GM23338 (cell line): ENCODE measurements around the gene CNNM2. TPM values are rescaled to one million over a fixed set of nuclear protein-coding genes. Genes with fewer than 3 reads are reported as not detected.

Source experiments
- ATAC-seq: fragments of 200-7000 bp; cut with Tn5 transposase; 3 replicates; pipeline ENCODE4 v1.9.1; 2020
- DNase-seq: peaks from one replicate; pipeline ENCODE4 v3.0.0-alpha.2; 2015; ENCODE audit warnings: low spot score
- H2AFZ ChIP-seq: fragments of 200-600 bp; sonication (generic); 2 replicates; pipeline ENCODE4 v1.8.0; 2016; ENCODE audit warnings: antibody characterized with exemption, mild to moderate bottlenecking, moderate library complexity
- H3F3A ChIP-seq: fragments of 200-600 bp; sonication (generic); replicated peaks from 2 replicates; pipeline ENCODE4 v1.8.0; 2017; ENCODE audit warnings: antibody characterized with exemption, mixed run types, low read depth
- H3K27ac ChIP-seq: fragments of 200-600 bp; sonication (generic); 2 replicates; pipeline ENCODE4 v1.6.1; 2016; ENCODE audit warnings: low read depth
- H3K27me3 ChIP-seq: fragments of 200-600 bp; sonication (generic); 2 replicates; pipeline ENCODE4 v1.8.0; 2016; ENCODE audit warnings: mild to moderate bottlenecking, mixed run types, moderate library complexity; ENCODE audit not compliant: insufficient read depth
- H3K36me3 ChIP-seq: fragments of 200-600 bp; sonication (generic); 2 replicates; pipeline ENCODE4 v1.8.0; 2016; ENCODE audit warnings: mild to moderate bottlenecking; ENCODE audit not compliant: insufficient read depth
- H3K4me1 ChIP-seq: fragments of 200-600 bp; sonication (generic); 2 replicates; pipeline ENCODE4 v1.8.0; 2016; ENCODE audit warnings: mild to moderate bottlenecking, moderate library complexity; ENCODE audit not compliant: insufficient read depth
- H3K4me2 ChIP-seq: fragments of 200-600 bp; sonication (generic); 2 replicates; pipeline ENCODE4 v1.7.1; 2017; ENCODE audit warnings: mixed run types
- H3K4me3 ChIP-seq: fragments of 200-600 bp; sonication (generic); 2 replicates; pipeline ENCODE4 v1.6.1; 2016; ENCODE audit warnings: mixed run types
- H3K79me2 ChIP-seq: fragments of 200-600 bp; sonication (generic); replicated peaks from 2 replicates; pipeline ENCODE4 v1.8.0; 2017; ENCODE audit warnings: mild to moderate bottlenecking; ENCODE audit not compliant: insufficient read depth
- H3K9me2 ChIP-seq: fragments of 200-600 bp; sonication (generic); 2 replicates; pipeline ENCODE4 v1.8.0; 2017; ENCODE audit not compliant: insufficient read depth
- H4K20me1 ChIP-seq: fragments of 200-600 bp; sonication (generic); replicated peaks from 2 replicates; pipeline ENCODE4 v1.8.0; 2017; ENCODE audit warnings: mild to moderate bottlenecking; ENCODE audit not compliant: insufficient read depth
- H3K27ac Mint-ChIP-seq: 2 replicates; pipeline ENCODE4 v1.8.0; 2020; ENCODE audit warnings: inconsistent platforms, mild to moderate bottlenecking, moderate library complexity, mixed read lengths
- H3K27me3 Mint-ChIP-seq: 3 replicates; pipeline ENCODE4 v1.8.0; 2022; ENCODE audit warnings: low read depth, mild to moderate bottlenecking, moderate library complexity, mixed read lengths, inconsistent platforms; ENCODE audit not compliant: insufficient read depth, poor library complexity
- H3K36me3 Mint-ChIP-seq: 3 replicates; pipeline ENCODE4 v1.8.0; 2021; ENCODE audit warnings: low read depth, mild to moderate bottlenecking, inconsistent platforms, moderate library complexity, mixed read lengths
- H3K4me1 Mint-ChIP-seq: 3 replicates; pipeline ENCODE4 v1.8.0; 2020; ENCODE audit warnings: mild to moderate bottlenecking, inconsistent platforms, mixed read lengths
- H3K4me3 Mint-ChIP-seq: 3 replicates; pipeline ENCODE4 v1.8.0; 2021; ENCODE audit warnings: moderate library complexity, mild to moderate bottlenecking, inconsistent platforms, mixed read lengths
- H3K9me3 Mint-ChIP-seq: 3 replicates; pipeline ENCODE4 v1.8.0; 2020; ENCODE audit warnings: moderate library complexity, mild to moderate bottlenecking, inconsistent platforms, mixed read lengths
- CREB1 ChIP-seq: fragments of 250-450 bp; sonication (Bioruptor Pico); IDR thresholded peaks from 2 replicates; pipeline ENCODE4 v1.5.0; 2020; ENCODE audit warnings: low read depth, mild to moderate bottlenecking, moderate library complexity
- POLR2AphosphoS5 ChIP-seq: IDR thresholded peaks from 2 replicates; pipeline ENCODE4 v1.6.1; 2016; ENCODE audit warnings: antibody characterized with exemption, low read depth
- ZNF331 ChIP-seq: fragments of 250-450 bp; sonication (Bioruptor Pico); IDR thresholded peaks from 2 replicates; pipeline ENCODE4 v1.5.0; 2020; ENCODE audit warnings: low read depth, mild to moderate bottlenecking, moderate library complexity
- polyA plus RNA-seq: library from polyadenylated mRNA; unstranded; fragments of >200 nt; fragmentation: Nextera tagmentation; extraction: Ambion mirVana; gene quantifications from 2 replicates; pipeline ENCODE4 v1.2.1, GENCODE V29; 2016
- total RNA-seq: library from RNA; depleted of rRNA; stranded (reverse); fragments of >200 nt; shearing (Covaris generic); gene quantifications from 2 replicates; pipeline ENCODE4 v1.2.3, GENCODE V29; 2014
- TF ChIP-seq, protein P1 (sequence below): fragments of 250-450 bp; sonication (Bioruptor Pico); IDR thresholded peaks from 2 replicates; pipeline ENCODE4 v1.5.0; 2020; ENCODE audit warnings: mild to moderate bottlenecking, moderate library complexity

Gene CNNM2
- total and polyA plus RNA-seq, 2 experiments from 2014 or later = 4.5 to 31.3 TPM

GRCh38 chr10:102930720-102931119, 12.6 kb downstream of the CNNM2 start:
- no peaks in the 10 kb centered on the region for H3K27me3 ChIP-seq
- no peak overlapping the region for H3K4me3 ChIP-seq
- H3K36me3 ChIP-seq = no peaks in the 10 kb centered on the region
- H3K9me2 ChIP-seq = no peaks in the 10 kb centered on the region
- no peak overlapping the region for H3K4me2 ChIP-seq
- H3K27ac ChIP-seq = no peak overlapping the region
- peaks cover 21% of the 10 kb centered on the region for H3K36me3 Mint-ChIP-seq
- peaks cover 26% of the 10 kb centered on the region; the same call in 1 of the 2 replicates for H3K79me2 ChIP-seq
- no peak overlapping the region for H3K4me3 Mint-ChIP-seq
- TF ChIP-seq POLR2AphosphoS5 = no peak
- TF ChIP-seq, protein P1, sequence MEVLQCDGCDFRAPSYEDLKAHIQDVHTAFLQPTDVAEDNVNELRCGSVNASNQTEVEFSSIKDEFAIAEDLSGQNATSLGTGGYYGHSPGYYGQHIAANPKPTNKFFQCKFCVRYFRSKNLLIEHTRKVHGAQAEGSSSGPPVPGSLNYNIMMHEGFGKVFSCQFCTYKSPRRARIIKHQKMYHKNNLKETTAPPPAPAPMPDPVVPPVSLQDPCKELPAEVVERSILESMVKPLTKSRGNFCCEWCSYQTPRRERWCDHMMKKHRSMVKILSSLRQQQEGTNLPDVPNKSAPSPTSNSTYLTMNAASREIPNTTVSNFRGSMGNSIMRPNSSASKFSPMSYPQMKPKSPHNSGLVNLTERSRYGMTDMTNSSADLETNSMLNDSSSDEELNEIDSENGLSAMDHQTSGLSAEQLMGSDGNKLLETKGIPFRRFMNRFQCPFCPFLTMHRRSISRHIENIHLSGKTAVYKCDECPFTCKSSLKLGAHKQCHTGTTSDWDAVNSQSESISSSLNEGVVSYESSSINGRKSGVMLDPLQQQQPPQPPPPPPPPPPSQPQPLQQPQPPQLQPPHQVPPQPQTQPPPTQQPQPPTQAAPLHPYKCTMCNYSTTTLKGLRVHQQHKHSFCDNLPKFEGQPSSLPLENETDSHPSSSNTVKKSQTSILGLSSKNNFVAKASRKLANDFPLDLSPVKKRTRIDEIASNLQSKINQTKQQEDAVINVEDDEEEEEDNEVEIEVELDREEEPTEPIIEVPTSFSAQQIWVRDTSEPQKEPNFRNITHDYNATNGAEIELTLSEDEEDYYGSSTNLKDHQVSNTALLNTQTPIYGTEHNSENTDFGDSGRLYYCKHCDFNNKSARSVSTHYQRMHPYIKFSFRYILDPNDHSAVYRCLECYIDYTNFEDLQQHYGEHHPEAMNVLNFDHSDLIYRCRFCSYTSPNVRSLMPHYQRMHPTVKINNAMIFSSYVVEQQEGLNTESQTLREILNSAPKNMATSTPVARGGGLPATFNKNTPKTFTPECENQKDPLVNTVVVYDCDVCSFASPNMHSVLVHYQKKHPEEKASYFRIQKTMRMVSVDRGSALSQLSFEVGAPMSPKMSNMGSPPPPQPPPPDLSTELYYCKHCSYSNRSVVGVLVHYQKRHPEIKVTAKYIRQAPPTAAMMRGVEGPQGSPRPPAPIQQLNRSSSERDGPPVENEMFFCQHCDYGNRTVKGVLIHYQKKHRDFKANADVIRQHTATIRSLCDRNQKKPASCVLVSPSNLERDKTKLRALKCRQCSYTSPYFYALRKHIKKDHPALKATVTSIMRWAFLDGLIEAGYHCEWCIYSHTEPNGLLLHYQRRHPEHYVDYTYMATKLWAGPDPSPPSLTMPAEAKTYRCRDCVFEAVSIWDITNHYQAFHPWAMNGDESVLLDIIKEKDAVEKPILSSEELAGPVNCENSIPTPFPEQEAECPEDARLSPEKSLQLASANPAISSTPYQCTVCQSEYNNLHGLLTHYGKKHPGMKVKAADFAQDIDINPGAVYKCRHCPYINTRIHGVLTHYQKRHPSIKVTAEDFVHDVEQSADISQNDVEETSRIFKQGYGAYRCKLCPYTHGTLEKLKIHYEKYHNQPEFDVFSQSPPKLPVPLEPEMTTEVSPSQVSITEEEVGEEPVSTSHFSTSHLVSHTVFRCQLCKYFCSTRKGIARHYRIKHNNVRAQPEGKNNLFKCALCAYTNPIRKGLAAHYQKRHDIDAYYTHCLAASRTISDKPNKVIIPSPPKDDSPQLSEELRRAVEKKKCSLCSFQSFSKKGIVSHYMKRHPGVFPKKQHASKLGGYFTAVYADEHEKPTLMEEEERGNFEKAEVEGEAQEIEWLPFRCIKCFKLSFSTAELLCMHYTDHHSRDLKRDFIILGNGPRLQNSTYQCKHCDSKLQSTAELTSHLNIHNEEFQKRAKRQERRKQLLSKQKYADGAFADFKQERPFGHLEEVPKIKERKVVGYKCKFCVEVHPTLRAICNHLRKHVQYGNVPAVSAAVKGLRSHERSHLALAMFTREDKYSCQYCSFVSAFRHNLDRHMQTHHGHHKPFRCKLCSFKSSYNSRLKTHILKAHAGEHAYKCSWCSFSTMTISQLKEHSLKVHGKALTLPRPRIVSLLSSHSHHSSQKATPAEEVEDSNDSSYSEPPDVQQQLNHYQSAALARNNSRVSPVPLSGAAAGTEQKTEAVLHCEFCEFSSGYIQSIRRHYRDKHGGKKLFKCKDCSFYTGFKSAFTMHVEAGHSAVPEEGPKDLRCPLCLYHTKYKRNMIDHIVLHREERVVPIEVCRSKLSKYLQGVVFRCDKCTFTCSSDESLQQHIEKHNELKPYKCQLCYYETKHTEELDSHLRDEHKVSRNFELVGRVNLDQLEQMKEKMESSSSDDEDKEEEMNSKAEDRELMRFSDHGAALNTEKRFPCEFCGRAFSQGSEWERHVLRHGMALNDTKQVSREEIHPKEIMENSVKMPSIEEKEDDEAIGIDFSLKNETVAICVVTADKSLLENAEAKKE (CRISPR knock-in tag) = no peak
- no peak for ATAC-seq
- no peak for DNase-seq
- no peaks in the 10 kb centered on the region for H3K9me3 Mint-ChIP-seq
- no peaks in the 10 kb centered on the region for H3K4me1 Mint-ChIP-seq
- no peak overlapping the region for H2AFZ ChIP-seq
- H3F3A ChIP-seq = no peaks in the 10 kb centered on the region
- no peaks in the 10 kb centered on the region for H3K4me1 ChIP-seq
- H3K27ac Mint-ChIP-seq = no peak overlapping the region
- H3K27me3 Mint-ChIP-seq = peaks cover 2% of the 10 kb centered on the region
- H4K20me1 ChIP-seq = no peaks in the 10 kb centered on the region

DNA sequence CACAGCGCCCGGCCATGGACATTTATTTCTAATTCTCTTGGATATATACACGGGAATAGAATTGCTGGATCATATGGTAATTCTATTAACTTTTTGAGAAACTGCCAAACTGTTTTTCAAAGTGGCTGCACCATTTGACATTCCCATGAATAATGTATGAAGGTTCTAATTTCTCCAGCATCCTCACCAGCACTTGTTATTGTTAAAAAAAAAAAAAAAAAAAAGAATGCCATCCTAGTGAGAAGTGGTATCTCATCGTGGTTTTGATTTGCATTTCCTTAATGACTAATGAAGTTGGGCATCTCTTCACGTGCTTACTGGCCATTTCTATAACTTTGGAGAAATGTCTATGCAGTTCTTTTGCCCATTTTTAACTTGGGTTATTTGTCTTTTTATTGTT, 13.5 kb downstream of the CNNM2 start:
- Mint-ChIP-seq H3K27ac (no peak overlapping the region), H3K4me3 (no peak overlapping the region), H3K4me1 (no peaks in the 10 kb centered on the region), H3K36me3 (peaks cover 21% of the 10 kb centered on the region), H3K9me3 (no peaks in the 10 kb centered on the region), H3K27me3 (peaks cover 5% of the 10 kb centered on the region)
- H3K9me2 ChIP-seq = no peaks in the 10 kb centered on the region
- no peak overlapping the region for H2AFZ ChIP-seq
- no peaks in the 10 kb centered on the region for H3F3A ChIP-seq
- peaks cover 18% of the 10 kb centered on the region; the same call in 1 of the 2 replicates for H3K79me2 ChIP-seq
- no peak for TF ChIP-seq ZNF331 (CRISPR knock-in tag)
- no peak for TF ChIP-seq CREB1 (CRISPR knock-in tag)
- ATAC-seq = no peak
- no peaks in the 10 kb centered on the region for H3K36me3 ChIP-seq
- no peak overlapping the region for H3K4me2 ChIP-seq
- no peak overlapping the region for H3K4me3 ChIP-seq
- H4K20me1 ChIP-seq = no peaks in the 10 kb centered on the region
- H3K4me1 ChIP-seq = no peaks in the 10 kb centered on the region
- DNase-seq = no peak
- H3K27ac ChIP-seq = no peak overlapping the region
- H3K27me3 ChIP-seq = no peaks in the 10 kb centered on the region
